Aorta (tissue), 5 donors: ENCODE results near the gene SNX9. TPM values are rescaled to one million over a fixed set of nuclear protein-coding genes. Genes with fewer than 3 reads are reported as not detected.

ENCODE experiments used
- ATAC-seq: fragments of 200-7000 bp; cut with Tn5 transposase; one replicate; pipeline ENCODE4 v1.9.1; 2022; ENCODE audit warnings: moderate library complexity; ENCODE audit not compliant: low FRiP score
- DNase-seq, 2 donors: peaks; one replicate each; pipeline ENCODE4 v3.0.0-alpha.2; 2020
- H3K27ac ChIP-seq, 2 donors: one replicate each; pipeline ENCODE4 v1.5.1; 2013; ENCODE audit warnings: low read length in 2 of 2, mild to moderate bottlenecking in 2 of 2, moderate library complexity in 2 of 2, control low read depth in 1 of 2, inconsistent platforms in 1 of 2, low read depth in 1 of 2
- H3K27me3 ChIP-seq, 2 donors: one replicate each; pipeline ENCODE4 v1.6.1; 2013; ENCODE audit warnings: control low read depth in 1 of 2, low read length in 1 of 2, mild to moderate bottlenecking in 1 of 2, moderate library complexity in 1 of 2; ENCODE audit not compliant: insufficient read depth in 2 of 2, control insufficient read depth in 1 of 2
- H3K36me3 ChIP-seq, 2 donors: one replicate each; pipeline ENCODE4 v1.6.1; 2013; ENCODE audit warnings: control low read depth in 1 of 2, low read length in 1 of 2, mild to moderate bottlenecking in 1 of 2; ENCODE audit not compliant: insufficient read depth in 2 of 2, control insufficient read depth in 1 of 2
- H3K4me1 ChIP-seq, 2 donors: one replicate each; pipeline ENCODE4 v1.6.1; 2013; ENCODE audit warnings: low read length in 2 of 2, control low read depth in 1 of 2, mild to moderate bottlenecking in 1 of 2, moderate library complexity in 1 of 2; ENCODE audit not compliant: insufficient read depth in 2 of 2, control insufficient read depth in 1 of 2
- H3K4me3 ChIP-seq, 2 donors: one replicate each; pipeline ENCODE4 v1.5.1; 2013; ENCODE audit warnings: low read length in 2 of 2, control low read depth in 1 of 2, mild to moderate bottlenecking in 1 of 2
- H3K9me3 ChIP-seq: one replicate; pipeline ENCODE4 v1.6.1; 2013; ENCODE audit warnings: mild to moderate bottlenecking, low read length; ENCODE audit not compliant: control insufficient read depth
- WGBS, 2 donors: extraction: QIAGEN DNeasy Blood & Tissue Kit; methylation state at CpG; one replicate each; pipeline ENCODE4 v1.1.7; 2013; 5-methylcytosine and 5-hydroxymethylcytosine counted together
- intact Hi-C, 2 donors: fragments of 100-400 bp; cut with DNase I; formaldehyde crosslinking; loops; one replicate each; pipeline versions ENCODE4 v1.14.2 to v1.15.0; 2022
- polyA plus RNA-seq, 2 donors: library from polyadenylated mRNA; stranded (reverse); fragments of 200-250 nt; gene quantifications; one replicate each; pipeline ENCODE4 v1.2.3, GENCODE V29; 2013
- total RNA-seq, 2 donors: library from RNA; stranded (reverse); fragmentation: NEBNext Ultra II Directional; extraction: Animal tissue kit (Norgen Biotek cat#: 25700); gene quantifications; one replicate each; pipeline ENCODE4 v1.2.1, GENCODE V29; 2021
- donor health status: healthy with polysubstance abuse.
- donor health status: Bipolar disorder and iron deficiency.
- donor health status: DM: no; HTN: no; CAD: no.
- donor health status: DM: no; HTN: no; CAD: no.
- donor health status: DM: yes; HTN: yes; CAD: no.

The SNX9 gene
- total and polyA plus RNA-seq, 4 donors = 50.6 to 95.5 (median 82.1) TPM

- Histone ChIP-seq H3K4me3 (no peak overlapping the region), H3K36me3 (peaks cover 3 to 11% of the 10 kb centered on the region in 2 donors), H3K4me1 (no peaks in the 10 kb centered on the region), H3K9me3 (no peaks in the 10 kb centered on the region), H3K27ac (no peak overlapping the region), H3K27me3 (no peaks in the 10 kb centered on the region)
- ATAC-seq (no peak), DNase-seq (no peak)
- WGBS, 2 donors = 82 to 87% methylated on average over 11 of the region's 11 CpGs
- intact Hi-C loops = no loop called here
These were observed 82.7 kb downstream of the SNX9 start for GRCh38 chr6:157905590-157906342.

- Histone ChIP-seq H3K27ac (no peak overlapping the region), H3K27me3 (no peaks in the 10 kb centered on the region), H3K36me3 (peaks cover 3 to 11% of the 10 kb centered on the region in 2 donors), H3K9me3 (no peaks in the 10 kb centered on the region), H3K4me1 (no peaks in the 10 kb centered on the region), H3K4me3 (no peak overlapping the region)
- DNase-seq = no peak
- intact Hi-C loops = no loop called here
- 81 to 83% methylated on average over 2 of the region's 2 CpGs for WGBS, 2 donors
- ATAC-seq = no peak
These were observed 83.6 kb downstream of the SNX9 start for GRCh38 chr6:157906537-157907061.

GRCh38 chr6:157907651-157908050 lies 84.6 kb downstream of the SNX9 start:
- ATAC-seq = no peak
- intact Hi-C loops = no loop called here
- H3K4me1 ChIP-seq = no peaks in the 10 kb centered on the region
- H3K4me3 ChIP-seq = no peak overlapping the region
- DNase-seq = no peak
- WGBS, 2 donors = 79 to 80% methylated on average over 7 of the region's 7 CpGs
- H3K27ac ChIP-seq = no peak overlapping the region
- H3K9me3 ChIP-seq = no peaks in the 10 kb centered on the region
- H3K27me3 ChIP-seq = no peaks in the 10 kb centered on the region
- H3K36me3 ChIP-seq = peaks cover 3 to 11% of the 10 kb centered on the region in 2 donors

- H3K4me1 ChIP-seq = no peaks in the 10 kb centered on the region
- H3K36me3 ChIP-seq = peaks cover 3 to 11% of the 10 kb centered on the region in 2 donors
- DNase-seq (no peak), ATAC-seq (no peak)
- no peaks in the 10 kb centered on the region for H3K27me3 ChIP-seq
- intact Hi-C loops = no loop called here
- no peaks in the 10 kb centered on the region for H3K9me3 ChIP-seq
- 83 to 85% methylated on average over 7 of the region's 7 CpGs for WGBS, 2 donors
- no peak overlapping the region for H3K27ac ChIP-seq
- H3K4me3 ChIP-seq = no peak overlapping the region
These were observed 85.6 kb downstream of the SNX9 start for GRCh38 chr6:157908369-157909281.

- no peak for ATAC-seq
- Histone ChIP-seq H3K27ac (no peak overlapping the region), H3K4me1 (no peaks in the 10 kb centered on the region), H3K9me3 (no peaks in the 10 kb centered on the region), H3K36me3 (peaks cover 3 to 11% of the 10 kb centered on the region in 2 donors), H3K27me3 (no peaks in the 10 kb centered on the region), H3K4me3 (no peak overlapping the region)
- intact Hi-C loops = no loop called here
- WGBS, 2 donors = 93 to 97% methylated on average over 3 of the region's 3 CpGs
- no peak for DNase-seq
These were observed 86.2 kb downstream of the SNX9 start for GRCh38 chr6:157909282-157909664.

GRCh38 chr6:157911278-157911677 lies 88.2 kb downstream of the SNX9 start:
- no peak for DNase-seq
- Histone ChIP-seq H3K4me3 (no peak overlapping the region), H3K4me1 (no peaks in the 10 kb centered on the region), H3K36me3 (peaks cover 5 to 9% of the 10 kb centered on the region in 2 donors), H3K27me3 (no peaks in the 10 kb centered on the region), H3K9me3 (no peaks in the 10 kb centered on the region), H3K27ac (no peak overlapping the region)
- ATAC-seq = no peak
- intact Hi-C loops = no loop called here
- WGBS, 2 donors = 52 to 55% methylated on average over 9 of the region's 9 CpGs

GRCh38 chr6:157911786-157912185 lies 88.7 kb downstream of the SNX9 start:
- DNase-seq = no peak
- peaks cover 5 to 9% of the 10 kb centered on the region in 2 donors for H3K36me3 ChIP-seq
- intact Hi-C loops = no loop called here
- H3K9me3 ChIP-seq = no peaks in the 10 kb centered on the region
- no peak for ATAC-seq
- WGBS, 2 donors = 58 to 61% methylated on average over 5 of the region's 5 CpGs
- no peaks in the 10 kb centered on the region for H3K27me3 ChIP-seq
- no peak overlapping the region for H3K4me3 ChIP-seq
- H3K4me1 ChIP-seq = no peaks in the 10 kb centered on the region
- H3K27ac ChIP-seq = no peak overlapping the region

GRCh38 chr6:157912326-157912725 lies 89.3 kb downstream of the SNX9 start:
- H3K36me3 ChIP-seq = peaks cover 5 to 9% of the 10 kb centered on the region in 2 donors
- no peaks in the 10 kb centered on the region for H3K9me3 ChIP-seq
- no peak overlapping the region for H3K27ac ChIP-seq
- H3K4me1 ChIP-seq = no peaks in the 10 kb centered on the region
- ATAC-seq (no peak), DNase-seq (no peak)
- WGBS, 2 donors = 2 to 9% methylated on average over 6 of the region's 6 CpGs
- H3K4me3 ChIP-seq = no peak overlapping the region
- intact Hi-C loops = no loop called here
- no peaks in the 10 kb centered on the region for H3K27me3 ChIP-seq
